Activated B cell treated with CpG ODN at 0.5 μM for 24 hours (primary cell): ENCODE measurements around the gene CMTM3. TPM values are rescaled to one million over a fixed set of nuclear protein-coding genes. Genes with fewer than 3 reads are reported as not detected.
"Not testable (repeated sequence)": the region's sequence is repeated elsewhere in the genome, so short reads cannot be mapped to it uniquely, and the experiment has no call there.

Experiments used
- ATAC-seq: fragments of 200-7000 bp; cut with Tn5 transposase; one replicate; pipeline ENCODE4 v1.10.0; 2021; ENCODE audit warnings: low read depth, mild to moderate bottlenecking, moderate library complexity
- CTCF ChIA-PET: fragments of 350-600 bp; sonication (Branson Sonifier 250); formaldehyde crosslinking; loops from one replicate; lab custom pipeline; 2021; ENCODE audit warnings: antibody characterized with exemption; lab: Charles Lee
- POLR2A ChIA-PET: fragments of 350-600 bp; sonication (Branson Sonifier 250); formaldehyde crosslinking; loops from one replicate; lab custom pipeline; 2021; ENCODE audit warnings: antibody characterized with exemption; lab: Charles Lee
- DNase-seq: peaks from one replicate; pipeline ENCODE4 v3.0.0; 2022
- H3K27ac Mint-ChIP-seq: one replicate; pipeline ENCODE4 v1.8.0; 2020; ENCODE audit warnings: mixed read lengths
- H3K27me3 Mint-ChIP-seq: one replicate; pipeline ENCODE4 v1.8.0; 2021; ENCODE audit warnings: mixed read lengths
- H3K36me3 Mint-ChIP-seq: one replicate; pipeline ENCODE4 v1.8.0; 2021; ENCODE audit warnings: low read depth, mixed read lengths
- H3K4me1 Mint-ChIP-seq: one replicate; pipeline ENCODE4 v1.8.0; 2021; ENCODE audit warnings: mixed read lengths
- H3K4me3 Mint-ChIP-seq: one replicate; pipeline ENCODE4 v1.8.0; 2020; ENCODE audit warnings: mild to moderate bottlenecking, mixed read lengths
- H3K9me3 Mint-ChIP-seq: one replicate; pipeline ENCODE4 v1.8.0; 2020; ENCODE audit warnings: mixed read lengths
- intact Hi-C: fragments of 100-400 bp; cut with micrococcal nuclease; formaldehyde crosslinking; loops from one replicate; pipeline ENCODE4 v1.15.1; 2024
- total RNA-seq: library from RNA; stranded (reverse); gene quantifications from 2 replicates; pipeline ENCODE4 v1.2.3, GENCODE V29; 2022
- TF ChIP-seq, protein P1 (sequence below): fragments of 200-600 bp; IDR thresholded peaks from one replicate; pipeline ENCODE4 v1.8.0; 2022; ENCODE audit warnings: antibody characterized with exemption, mild to moderate bottlenecking

Gene CMTM3
- total RNA-seq, 1 donor from 2014 or later, result 4.4 TPM

DNA sequence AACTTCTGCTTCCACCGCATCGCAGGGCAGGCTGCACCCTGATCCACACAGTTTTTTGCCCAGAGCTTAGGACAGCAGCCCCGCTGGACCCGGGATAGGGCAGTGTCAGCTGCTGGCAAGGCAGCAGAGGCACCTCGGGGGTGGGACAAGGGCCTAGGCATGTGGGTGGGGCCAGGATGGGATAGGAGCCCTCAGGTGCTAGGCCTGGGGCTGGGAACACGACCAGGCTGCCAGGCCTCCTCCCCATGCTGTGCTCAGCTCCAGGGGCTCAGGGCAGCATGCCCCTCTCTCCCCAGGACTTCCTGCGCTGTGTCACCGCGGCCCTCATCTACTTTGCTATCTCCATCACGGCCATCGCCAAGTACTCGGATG is 4.6 kb downstream of the CMTM3 start:
- H3K4me1 Mint-ChIP-seq, result peaks cover 30% of the 10 kb centered on the region
- DNase-seq, result no peak
- H3K27ac Mint-ChIP-seq, result no peak overlapping the region
- peaks cover 11% of the 10 kb centered on the region for H3K36me3 Mint-ChIP-seq
- ATAC-seq, result no peak
- POLR2A ChIA-PET, result interaction anchor here (1.5 kb wide), 1 partner anchor 57 kb away, joined by 6 read pairs; the partner anchor contains the start of gene CKLF
- peaks cover 10% of the 10 kb centered on the region for H3K27me3 Mint-ChIP-seq
- intact Hi-C loops, result loop anchor here (5.0 to 10.0 kb wide), 2 partner anchors 116 to 258 kb away; no protein-coding TSS in a partner anchor
- H3K9me3 Mint-ChIP-seq, result no peaks in the 10 kb centered on the region
- TF ChIP-seq, protein P1, sequence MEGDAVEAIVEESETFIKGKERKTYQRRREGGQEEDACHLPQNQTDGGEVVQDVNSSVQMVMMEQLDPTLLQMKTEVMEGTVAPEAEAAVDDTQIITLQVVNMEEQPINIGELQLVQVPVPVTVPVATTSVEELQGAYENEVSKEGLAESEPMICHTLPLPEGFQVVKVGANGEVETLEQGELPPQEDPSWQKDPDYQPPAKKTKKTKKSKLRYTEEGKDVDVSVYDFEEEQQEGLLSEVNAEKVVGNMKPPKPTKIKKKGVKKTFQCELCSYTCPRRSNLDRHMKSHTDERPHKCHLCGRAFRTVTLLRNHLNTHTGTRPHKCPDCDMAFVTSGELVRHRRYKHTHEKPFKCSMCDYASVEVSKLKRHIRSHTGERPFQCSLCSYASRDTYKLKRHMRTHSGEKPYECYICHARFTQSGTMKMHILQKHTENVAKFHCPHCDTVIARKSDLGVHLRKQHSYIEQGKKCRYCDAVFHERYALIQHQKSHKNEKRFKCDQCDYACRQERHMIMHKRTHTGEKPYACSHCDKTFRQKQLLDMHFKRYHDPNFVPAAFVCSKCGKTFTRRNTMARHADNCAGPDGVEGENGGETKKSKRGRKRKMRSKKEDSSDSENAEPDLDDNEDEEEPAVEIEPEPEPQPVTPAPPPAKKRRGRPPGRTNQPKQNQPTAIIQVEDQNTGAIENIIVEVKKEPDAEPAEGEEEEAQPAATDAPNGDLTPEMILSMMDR, result no peak
- H3K4me3 Mint-ChIP-seq, result no peak overlapping the region
- CTCF ChIA-PET, result interaction anchor here (0.6 to 3.2 kb wide), 10 partner anchors 13 to 259 kb away, joined by 3 to 13 read pairs (median 4); partner anchors contain the start of gene CMTM2

DNA sequence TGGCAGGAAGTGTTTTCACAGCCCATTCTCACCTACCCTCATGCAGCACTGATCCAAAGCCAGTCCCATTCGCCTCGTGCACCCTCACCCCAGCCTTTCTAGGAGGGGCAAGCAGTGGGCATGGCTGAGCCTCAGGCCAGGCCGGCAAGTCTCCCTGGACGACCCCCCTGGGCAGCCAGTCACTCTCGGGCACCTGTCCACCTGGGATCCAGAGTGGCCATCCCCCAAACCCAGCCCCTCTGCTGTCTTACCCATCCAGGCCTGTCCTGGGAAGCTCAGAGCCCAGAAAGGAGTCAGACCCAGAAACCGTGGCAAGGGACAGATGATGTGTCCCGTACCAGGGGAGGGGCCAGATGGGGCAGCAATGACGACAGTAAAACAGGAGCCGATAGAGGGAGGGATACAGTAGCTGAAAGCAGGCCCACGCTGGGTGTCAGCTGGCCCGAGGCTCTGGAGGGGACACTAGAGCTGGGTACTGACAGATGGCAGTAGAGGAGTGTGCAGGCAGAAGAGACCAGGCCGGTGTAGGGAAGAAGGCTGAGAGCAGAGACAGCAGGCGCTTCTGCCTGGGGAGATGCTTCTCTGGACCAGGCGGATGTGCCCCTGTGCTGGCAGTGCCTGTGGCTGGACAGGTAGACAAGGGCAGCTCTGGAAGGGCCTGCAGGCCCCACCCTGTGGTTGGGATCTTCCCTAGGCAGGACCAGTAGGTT is 5.8 kb downstream of the CMTM3 start:
- ChIA-PET POLR2A (no interaction called here), CTCF (interaction anchor here (1.3 to 3.2 kb wide), 2 partner anchors 41 to 134 kb away, joined by 3 to 13 read pairs; no protein-coding TSS in a partner anchor)
- ATAC-seq, result no peak
- DNase-seq, result no peak
- Mint-ChIP-seq H3K4me1 (peaks cover 27% of the 10 kb centered on the region), H3K27ac (no peak overlapping the region), H3K36me3 (peaks cover 11% of the 10 kb centered on the region), H3K9me3 (no peaks in the 10 kb centered on the region), H3K27me3 (peaks cover 11% of the 10 kb centered on the region), H3K4me3 (no peak overlapping the region)
- TF ChIP-seq, protein P1, result no peak
- intact Hi-C loops, result no loop called here

DNA sequence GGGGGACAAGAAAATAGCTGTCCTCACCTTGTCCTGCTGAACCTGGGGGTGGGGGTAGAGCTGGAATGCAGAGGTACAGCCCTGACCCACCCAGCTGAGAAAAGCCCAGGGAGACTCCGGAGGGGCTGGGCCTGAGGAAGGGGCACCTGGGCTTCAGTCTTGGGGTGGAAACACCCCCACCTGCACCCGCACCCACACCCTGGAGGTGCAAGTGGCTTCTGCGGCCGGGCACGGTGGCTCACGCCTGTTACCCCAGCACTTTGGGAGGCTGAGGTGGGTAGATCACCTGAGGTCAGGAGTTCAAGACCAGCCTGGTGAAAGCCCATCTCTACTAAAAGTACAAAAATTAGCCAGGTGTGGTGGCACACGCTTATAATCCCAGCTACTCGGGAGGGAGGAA is 7.4 kb downstream of the CMTM3 start:
- POLR2A ChIA-PET, result interaction anchor here (1.2 kb wide), 1 partner anchor 15 kb away, joined by 4 read pairs; no protein-coding TSS in a partner anchor
- H3K9me3 Mint-ChIP-seq, CTCF ChIA-PET, DNase-seq, H3K27me3 Mint-ChIP-seq, ATAC-seq, intact Hi-C loops, H3K4me3 Mint-ChIP-seq, H3K27ac Mint-ChIP-seq: not testable (repeated sequence)
- Mint-ChIP-seq H3K36me3 (peaks cover 11% of the 10 kb centered on the region), H3K4me1 (peaks cover 13% of the 10 kb centered on the region)

DNA sequence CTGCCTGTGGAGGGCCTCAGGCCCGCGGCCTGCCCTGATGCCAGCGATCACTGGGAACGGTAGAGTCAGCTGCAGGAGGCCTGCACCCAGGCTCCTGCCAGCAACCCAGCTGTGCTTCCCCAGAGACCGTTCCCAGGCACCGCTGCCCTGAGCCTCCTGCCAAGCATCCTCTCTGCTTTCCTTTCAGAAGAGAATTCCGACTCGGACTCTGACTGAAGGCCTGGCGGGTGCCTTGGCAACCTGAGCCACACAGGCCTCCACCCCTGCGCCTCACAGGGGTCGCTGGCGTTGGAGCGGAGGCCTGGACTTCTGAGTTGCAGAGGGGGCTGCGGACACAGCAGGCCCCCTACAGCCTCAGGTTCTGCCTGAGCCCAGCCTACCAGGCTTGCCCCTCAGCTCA is 7.9 kb downstream of the CMTM3 start:
- H3K27me3 Mint-ChIP-seq, result peaks cover 7% of the 10 kb centered on the region

DNA sequence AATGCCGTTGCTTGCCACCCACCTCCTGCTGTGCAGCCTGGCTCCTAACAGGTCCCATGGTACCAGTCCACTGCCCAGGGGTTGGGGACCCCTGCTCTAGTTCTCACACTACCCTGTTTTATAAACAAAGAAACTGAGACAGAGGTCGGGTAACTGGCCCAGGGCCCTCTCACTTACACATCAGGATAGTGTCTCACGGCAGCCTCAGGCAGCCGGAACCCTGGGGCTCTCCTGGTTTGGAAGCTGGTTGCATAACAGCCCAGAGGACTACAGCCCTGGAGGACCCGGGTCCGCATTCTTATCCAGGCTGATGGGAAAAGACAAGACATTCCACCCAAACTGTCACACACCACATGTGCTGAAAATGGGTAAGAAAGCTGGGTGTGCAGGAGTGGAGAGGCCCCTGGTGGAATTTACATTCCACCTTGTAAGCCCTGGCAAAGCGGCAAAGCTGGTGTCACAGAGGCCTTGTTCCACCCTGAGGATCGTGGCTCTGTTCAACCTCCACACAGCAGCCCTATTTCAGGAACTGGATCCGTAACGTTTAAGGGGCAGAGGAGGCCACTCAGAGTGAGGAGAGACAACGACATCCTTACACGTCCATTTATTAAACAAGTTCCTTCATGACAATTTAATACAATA is 9.8 kb downstream of the CMTM3 start:
- Mint-ChIP-seq H3K9me3 (no peaks in the 10 kb centered on the region), H3K27ac (no peak overlapping the region), H3K4me3 (no peak overlapping the region), H3K4me1 (no peaks in the 10 kb centered on the region), H3K36me3 (peaks cover 11% of the 10 kb centered on the region), H3K27me3 (peaks cover 12% of the 10 kb centered on the region)
- ATAC-seq (no peak), DNase-seq (no peak)
- ChIA-PET POLR2A (interaction anchor here (0.6 kb wide), 1 partner anchor 14 kb away, joined by 3 read pairs; no protein-coding TSS in a partner anchor), CTCF (no interaction called here)
- TF ChIP-seq, protein P1, result no peak
- intact Hi-C loops, result no loop called here

More for the DNA sequence above, 7.9 kb downstream of the CMTM3 start:
- Mint-ChIP-seq H3K36me3 (peaks cover 11% of the 10 kb centered on the region), H3K4me3 (no peak overlapping the region), H3K27ac (no peak overlapping the region), H3K4me1 (peaks cover 8% of the 10 kb centered on the region), H3K9me3 (no peaks in the 10 kb centered on the region)
- POLR2A ChIA-PET, result interaction anchor here (1.2 kb wide), 1 partner anchor 15 kb away, joined by 4 read pairs; no protein-coding TSS in a partner anchor
- ATAC-seq (no peak), DNase-seq (no peak)
- TF ChIP-seq, protein P1, result no peak
- CTCF ChIA-PET, result no interaction called here
- intact Hi-C loops, result no loop called here
